ENCODE data around the gene CEP89. TPM values are rescaled to one million over a fixed set of nuclear protein-coding genes. Genes with fewer than 3 reads are reported as not detected.

CEP89 gene
- total RNA-seq, 1 experiment from 2014 or later, result 27.6 TPM

DNA sequence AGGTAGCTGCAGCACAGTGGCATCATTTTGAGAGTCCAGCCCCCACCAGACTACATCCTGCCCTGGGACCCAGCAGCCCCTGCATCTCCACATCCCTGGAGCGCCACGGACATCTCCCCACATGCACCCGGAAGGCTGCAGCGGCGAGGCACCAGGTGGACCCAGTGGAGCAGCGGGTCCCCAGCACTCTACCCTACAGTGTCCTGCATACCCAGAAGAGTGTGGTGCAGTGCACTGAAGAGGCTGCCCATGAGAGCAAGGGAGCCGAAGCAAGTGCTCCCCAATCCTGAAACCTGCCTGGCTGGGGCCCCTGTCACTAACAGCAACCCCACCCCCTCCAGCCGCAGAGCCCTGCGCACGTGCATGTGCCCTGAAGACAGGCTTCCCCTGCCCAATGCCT, 80.9 kb downstream of the CEP89 start (continued):
- no peak for TF ChIP-seq ZFX (IDR thresholded peaks at IDR 0.05)
- TF ChIP-seq, protein P1, sequence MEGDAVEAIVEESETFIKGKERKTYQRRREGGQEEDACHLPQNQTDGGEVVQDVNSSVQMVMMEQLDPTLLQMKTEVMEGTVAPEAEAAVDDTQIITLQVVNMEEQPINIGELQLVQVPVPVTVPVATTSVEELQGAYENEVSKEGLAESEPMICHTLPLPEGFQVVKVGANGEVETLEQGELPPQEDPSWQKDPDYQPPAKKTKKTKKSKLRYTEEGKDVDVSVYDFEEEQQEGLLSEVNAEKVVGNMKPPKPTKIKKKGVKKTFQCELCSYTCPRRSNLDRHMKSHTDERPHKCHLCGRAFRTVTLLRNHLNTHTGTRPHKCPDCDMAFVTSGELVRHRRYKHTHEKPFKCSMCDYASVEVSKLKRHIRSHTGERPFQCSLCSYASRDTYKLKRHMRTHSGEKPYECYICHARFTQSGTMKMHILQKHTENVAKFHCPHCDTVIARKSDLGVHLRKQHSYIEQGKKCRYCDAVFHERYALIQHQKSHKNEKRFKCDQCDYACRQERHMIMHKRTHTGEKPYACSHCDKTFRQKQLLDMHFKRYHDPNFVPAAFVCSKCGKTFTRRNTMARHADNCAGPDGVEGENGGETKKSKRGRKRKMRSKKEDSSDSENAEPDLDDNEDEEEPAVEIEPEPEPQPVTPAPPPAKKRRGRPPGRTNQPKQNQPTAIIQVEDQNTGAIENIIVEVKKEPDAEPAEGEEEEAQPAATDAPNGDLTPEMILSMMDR (IDR thresholded peaks at IDR 0.05 in 2 of 3, conservative IDR thresholded peaks at IDR 0.05 in 1 of 3; ENCODE audit: borderline replicate concordance in 1 of 3, insufficient read depth in 1 of 3, low read depth in 2 of 3, low read length in 2 of 3), result no peak
- TF ChIP-seq EZH2phosphoT487 (IDR thresholded peaks at IDR 0.05; ENCODE audit: borderline replicate concordance), result no peak
- TF ChIP-seq, protein P2, sequence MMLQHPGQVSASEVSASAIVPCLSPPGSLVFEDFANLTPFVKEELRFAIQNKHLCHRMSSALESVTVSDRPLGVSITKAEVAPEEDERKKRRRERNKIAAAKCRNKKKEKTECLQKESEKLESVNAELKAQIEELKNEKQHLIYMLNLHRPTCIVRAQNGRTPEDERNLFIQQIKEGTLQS (IDR thresholded peaks at IDR 0.05), result no peak
- TF ChIP-seq SP1 (IDR thresholded peaks at IDR 0.05; ENCODE audit: low read depth), result no peak

DNA sequence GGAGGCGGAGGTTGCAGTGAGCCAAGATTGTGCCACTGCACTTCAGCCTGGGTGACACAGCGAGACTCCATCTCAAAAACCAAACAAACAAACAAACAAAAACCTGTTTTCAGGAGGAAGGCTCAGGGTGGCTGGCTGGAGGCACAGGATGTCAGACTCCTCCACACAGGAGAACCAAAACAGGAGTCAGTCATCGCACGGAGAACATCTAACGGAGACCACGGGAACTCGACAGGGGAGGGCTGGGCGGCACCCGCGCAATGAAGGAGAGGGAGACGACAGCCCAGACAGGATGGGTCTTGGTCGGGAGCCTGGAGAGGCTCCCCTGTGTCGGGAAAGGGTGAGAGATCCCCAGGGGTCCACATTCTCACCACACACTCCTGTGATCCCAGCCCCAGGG, 81.4 kb downstream of the CEP89 start:
- no peaks in the 10 kb centered on the region for H4K20me1 ChIP-seq (ENCODE audit: insufficient read depth)
- no peaks in the 10 kb centered on the region for H3K79me2 ChIP-seq (ENCODE audit: insufficient read depth, low read length)
- H3K4me1 ChIP-seq (ENCODE audit: control insufficient read depth in 1 of 2, insufficient read depth in 2 of 2, low read length in 2 of 2), result no peaks in the 10 kb centered on the region
- H3K9ac ChIP-seq (ENCODE audit: low read length), result no peak overlapping the region
- H3K27ac ChIP-seq (ENCODE audit: low read depth, low read length), result no peak overlapping the region
- peaks cover 5 to 6% of the 10 kb centered on the region in 2 experiments; a peak in 3 of 4 replicates for H3K9me3 ChIP-seq (ENCODE audit: control insufficient read depth in 1 of 2, insufficient read depth in 1 of 2, low read depth in 1 of 2, low read length in 2 of 2)
- no peaks in the 10 kb centered on the region for H3K9me2 ChIP-seq (ENCODE audit: insufficient read depth)
- TF ChIP-seq RAD21 (IDR thresholded peaks at IDR 0.05; ENCODE audit: low read depth) (no peak), POLR2AphosphoS5 (IDR thresholded peaks at IDR 0.05; ENCODE audit: low read depth, low read length) (no peak)
- intact Hi-C loops (cut with micrococcal nuclease), result no loop called here
- BruUV-seq (replicated peaks), result no TSS peak
- DNase-seq (ENCODE audit: low read depth, low spot score) (no peak), ATAC-seq (no peak)
- ChIA-PET POLR2A (no interaction called here), RAD21 (ENCODE audit: low non-redundant PET in 1 of 2, low total read pairs in 2 of 2, uncharacterized antibody in 2 of 2, unreplicated experiment in 2 of 2) (no interaction called here), CTCF (no interaction called here)
- no peak overlapping the region for H3K4me3 ChIP-seq (replicated peaks in 1 of 2; ENCODE audit: low read depth in 1 of 2, low read length in 2 of 2)
- H3K36me3 ChIP-seq (ENCODE audit: control insufficient read depth in 1 of 2, insufficient read depth in 2 of 2, low read length in 2 of 2), result no peaks in the 10 kb centered on the region
- no peaks in the 10 kb centered on the region for H3K27me3 ChIP-seq (ENCODE audit: insufficient read depth, low read length)
- no peak overlapping the region for H3K4me2 ChIP-seq (ENCODE audit: low read length)
- H2AFZ ChIP-seq (ENCODE audit: low read depth, low read length, poor library complexity, severe bottlenecking), result no peak overlapping the region

All from HCT116 (cell line).